NCI-H1417 (cell line): ENCODE measurements around the gene PRKD3.
A peak's percentile ranks its signal among the peaks of the same experiment; 100 is the strongest.

Experiments used
- DNase-seq, 3 experiments: peaks; one replicate each; lab custom pipeline; 2025; lab: John Stamatoyannopoulos, UW

The PRKD3 gene

DNA sequence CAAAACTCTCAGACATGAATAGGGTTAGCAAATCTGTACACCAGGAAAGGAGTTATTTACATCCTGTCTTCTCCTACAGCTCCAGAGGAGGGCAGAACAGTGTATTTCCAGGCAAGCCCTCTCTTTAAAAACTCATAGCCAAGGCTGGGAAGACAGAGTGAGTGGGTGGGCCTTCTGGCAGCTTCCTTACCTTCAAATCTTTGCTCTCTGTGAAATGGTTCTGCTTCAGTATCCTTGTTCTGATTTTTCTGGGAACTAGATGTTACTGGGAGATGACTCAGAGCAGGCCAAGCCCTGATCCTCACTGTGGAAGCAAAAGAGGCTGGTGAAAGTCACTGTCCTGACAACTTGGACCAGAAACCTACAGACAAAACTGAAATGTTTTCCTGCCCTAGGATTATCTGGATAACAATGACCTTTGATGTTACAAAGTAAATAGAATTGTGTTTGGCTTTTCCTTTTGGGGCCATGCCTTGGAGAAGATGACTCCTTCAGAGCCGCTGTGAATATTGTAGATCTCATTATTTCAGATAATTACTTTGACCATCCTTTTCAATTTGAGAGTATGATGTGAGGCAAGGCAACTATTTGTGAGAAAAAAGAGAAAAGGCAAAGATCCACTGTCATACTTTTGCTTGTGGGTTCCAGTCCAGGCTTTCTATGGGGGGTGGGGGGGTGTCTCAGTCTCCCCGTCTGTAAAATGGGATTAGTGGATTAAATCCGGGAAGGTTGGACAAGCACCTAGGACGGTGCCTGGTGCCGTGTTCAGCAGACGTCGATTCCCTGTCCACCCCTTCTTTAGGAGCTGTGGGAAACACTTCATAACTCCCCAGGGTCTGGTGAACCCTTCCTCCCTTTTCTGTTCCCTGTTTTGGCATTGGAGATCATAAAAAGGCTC is 19.2 kb upstream of the PRKD3 start:
- peak in 2 of 3 experiments; percentile 19 to 32 for DNase-seq

DNA sequence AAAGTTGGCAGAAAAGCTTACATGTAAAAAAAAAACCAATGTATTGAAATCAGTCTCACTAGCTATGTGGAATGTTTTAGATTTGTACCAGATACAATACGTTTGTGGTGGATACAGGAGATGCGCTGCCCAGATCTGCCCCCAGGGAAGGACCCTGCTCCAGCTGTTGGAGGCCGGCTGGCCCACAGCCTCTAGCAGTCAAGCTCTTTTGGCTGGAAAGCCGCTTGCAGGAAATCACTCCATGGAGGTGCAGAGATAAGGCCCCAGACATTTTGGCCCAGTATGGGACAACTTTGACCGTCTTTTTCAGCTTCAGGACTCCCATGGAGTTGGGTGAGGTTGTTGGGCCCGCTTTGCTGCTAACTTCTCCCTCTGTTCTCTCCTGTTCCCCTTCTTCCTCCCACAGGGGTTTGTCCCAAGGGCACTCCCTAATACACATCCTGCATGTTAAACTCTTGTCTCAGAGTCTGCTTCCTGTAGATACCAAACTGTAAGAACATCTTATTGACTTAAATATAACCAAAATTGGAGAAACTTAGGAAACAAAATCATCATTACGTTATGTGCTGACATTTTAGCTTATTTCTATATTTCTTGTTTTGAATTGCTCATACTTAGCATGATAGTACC is 18.1 kb upstream of the PRKD3 start:
- DNase-seq = no peak

DNA sequence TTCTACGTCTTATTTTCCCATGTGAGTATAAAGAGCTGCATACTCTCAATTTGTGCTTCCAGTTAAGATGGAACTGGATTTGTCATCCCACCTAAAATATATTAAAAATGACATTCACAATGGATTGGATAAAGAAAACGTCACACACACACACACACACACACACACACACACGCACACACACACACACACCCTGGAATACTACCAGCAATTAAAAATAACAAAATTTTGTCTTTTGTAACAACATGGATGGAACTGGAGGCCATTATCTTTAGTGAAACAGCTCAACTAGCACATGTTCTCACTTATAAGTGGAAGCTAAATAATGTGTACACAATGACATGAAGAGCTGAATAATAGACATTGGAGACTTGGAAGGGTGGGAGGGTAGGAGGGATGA is 16.0 kb upstream of the PRKD3 start:
- peak; percentile 10 to 67 (median 33) for DNase-seq

DNA sequence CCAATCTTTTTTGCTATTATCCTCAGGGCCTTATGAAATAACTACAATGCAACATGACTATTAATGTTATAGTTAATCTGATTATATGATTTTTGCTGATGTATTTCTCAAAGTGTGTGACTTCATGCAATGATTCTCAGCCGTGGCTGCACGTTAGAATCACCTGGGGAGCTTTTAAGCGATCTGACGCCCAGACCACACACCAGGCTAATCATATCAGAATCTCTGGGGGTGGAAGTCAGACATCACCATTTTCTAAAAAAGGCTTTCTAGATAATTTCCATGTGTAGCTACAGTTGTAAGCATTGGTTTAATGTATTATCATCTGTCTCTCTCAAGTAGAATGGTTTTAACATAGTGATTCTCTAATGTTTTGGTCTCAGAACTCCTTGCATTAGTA is 14.3 kb upstream of the PRKD3 start:
- no peak for DNase-seq

DNA sequence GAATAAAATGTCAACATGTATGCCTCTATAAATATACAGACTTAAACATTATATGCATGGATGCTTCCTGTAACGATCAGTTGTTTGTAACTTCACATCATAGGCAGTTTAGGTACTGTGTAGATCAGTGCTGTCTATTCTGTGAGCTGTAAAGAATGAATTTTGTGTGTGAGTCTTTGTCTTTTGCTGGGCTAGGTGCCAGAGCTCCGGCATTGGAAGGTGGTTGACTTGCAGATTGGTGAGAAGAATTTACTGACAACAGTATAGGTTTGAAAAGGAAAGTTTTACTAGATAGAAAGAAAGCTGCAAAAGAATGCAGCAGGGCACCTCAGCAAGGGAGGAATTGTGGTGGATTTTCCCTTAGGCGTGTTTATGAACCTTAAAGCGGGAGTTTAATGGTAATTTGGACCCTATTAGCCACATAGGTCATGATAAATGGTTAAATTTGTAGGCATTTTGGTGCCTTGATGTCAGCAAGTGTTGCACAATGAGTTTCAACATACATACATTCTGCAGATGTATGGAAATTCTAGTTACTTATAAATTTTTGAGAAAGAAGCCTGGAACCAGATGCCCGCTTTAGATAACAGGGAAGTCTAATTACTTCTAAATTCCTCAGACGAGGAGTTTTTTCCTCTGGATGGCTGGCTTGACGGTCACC is 13.1 kb upstream of the PRKD3 start:
- DNase-seq = peak in 1 of 3 experiments; percentile 39

DNA sequence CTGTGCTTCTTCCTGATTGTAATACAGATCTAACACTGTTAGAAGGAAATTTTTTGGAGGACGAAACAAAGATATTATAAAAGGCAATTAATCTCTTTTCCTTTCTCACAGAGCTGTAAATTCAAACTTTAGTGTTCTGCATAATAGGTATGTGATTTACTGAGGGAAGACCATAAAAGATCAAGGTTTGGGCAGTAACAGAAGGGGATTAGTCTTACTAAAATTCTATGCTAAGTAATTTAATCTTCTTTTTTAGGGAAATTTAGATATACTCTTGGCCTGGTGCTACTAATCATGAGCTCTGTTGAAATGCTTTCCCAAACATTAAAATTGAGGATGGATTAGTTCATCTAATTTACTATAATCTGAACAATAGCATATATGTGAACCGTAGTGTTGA is 11.0 kb upstream of the PRKD3 start:
- DNase-seq = no peak

DNA sequence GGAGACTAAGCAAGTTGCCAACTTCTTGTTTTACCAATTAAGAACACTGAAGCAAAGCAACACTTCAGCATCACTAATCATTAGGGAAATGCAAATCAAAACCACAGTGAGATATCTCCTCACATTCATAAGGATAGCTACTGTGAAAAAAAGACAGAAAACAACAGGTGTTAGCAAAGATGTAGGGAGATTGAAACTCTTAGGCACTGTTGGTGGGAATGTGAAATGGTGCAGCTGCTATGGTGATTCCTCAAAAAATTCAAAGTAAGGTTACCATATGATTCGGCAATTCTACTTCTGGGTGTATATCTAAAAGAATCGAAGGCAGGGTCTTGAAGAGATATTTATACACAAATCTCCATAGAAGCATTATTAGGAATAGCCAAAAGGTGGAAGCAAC is 8.6 kb upstream of the PRKD3 start:
- DNase-seq = no peak

DNA sequence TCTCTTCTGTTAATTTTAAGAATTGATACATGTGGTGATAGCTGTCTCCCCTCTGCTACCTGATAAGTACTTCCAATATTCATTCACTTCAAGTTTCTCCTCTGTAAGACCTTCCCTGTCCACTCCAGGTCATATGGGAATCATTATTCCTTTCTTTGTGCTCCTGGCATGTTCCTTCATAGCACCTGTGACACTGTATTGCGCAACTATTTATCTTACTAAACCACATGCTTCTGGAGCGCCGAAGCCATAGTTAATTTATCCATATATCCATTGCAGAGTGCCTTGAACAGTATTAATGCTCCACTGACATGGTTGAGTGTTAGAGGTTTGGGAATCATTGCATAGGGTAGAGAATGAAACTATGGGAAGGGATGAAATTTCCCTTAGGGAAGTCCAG is 7.9 kb upstream of the PRKD3 start:
- no peak for DNase-seq

DNA sequence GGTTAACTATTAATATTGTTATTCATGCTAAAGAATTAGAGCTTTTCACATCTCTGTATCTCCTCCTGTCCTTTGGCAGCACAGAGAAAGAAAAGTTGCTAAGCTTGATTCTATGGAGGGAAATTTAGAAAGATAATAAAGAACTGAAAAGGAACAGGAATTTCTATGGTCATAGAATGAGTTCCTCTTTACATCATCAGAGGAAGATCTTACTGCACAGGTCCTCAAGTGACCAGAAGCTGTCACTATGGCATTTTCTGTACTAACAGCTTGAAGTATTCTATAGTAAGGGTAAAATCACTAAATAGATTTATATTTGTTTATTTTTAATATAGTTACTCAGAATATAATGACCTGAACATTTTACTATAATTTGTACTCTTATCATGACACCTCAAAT is 6.0 kb upstream of the PRKD3 start:
- no peak for DNase-seq

DNA sequence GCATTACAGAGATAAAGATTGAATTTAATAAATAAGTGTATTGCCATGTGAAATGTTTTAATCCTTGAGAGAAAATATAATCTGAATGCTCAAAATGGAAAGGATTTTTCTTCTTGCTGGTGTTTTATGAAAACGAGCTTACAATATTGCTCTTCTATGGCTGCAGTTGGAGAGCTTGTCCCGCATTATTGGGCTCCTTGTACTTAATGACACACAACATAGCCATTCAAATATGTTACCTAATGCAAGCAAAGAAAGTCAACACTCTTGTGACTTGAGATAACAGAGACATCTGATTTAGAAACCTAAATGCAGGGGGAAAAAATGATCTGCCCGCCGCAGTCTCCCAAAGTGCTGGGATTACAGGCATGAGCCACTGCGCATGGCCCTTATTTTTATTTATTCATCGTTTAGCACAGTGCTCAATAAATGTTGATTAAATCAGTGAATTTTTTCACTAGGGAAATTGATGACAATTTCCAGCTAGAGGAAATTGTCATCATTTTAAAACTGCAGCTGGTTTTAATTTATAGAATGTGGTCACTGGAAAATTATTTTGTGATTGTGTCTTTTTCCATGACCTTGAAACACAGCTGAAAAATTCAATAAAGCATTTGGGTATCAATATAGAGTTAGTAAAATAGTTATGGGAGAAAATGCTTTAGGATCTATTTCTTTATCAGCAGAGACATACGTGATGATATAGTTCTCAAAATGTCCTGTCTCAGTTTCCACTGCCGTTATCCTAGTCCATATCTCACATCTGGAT is 2.4 kb upstream of the PRKD3 start:
- DNase-seq = no peak

DNA sequence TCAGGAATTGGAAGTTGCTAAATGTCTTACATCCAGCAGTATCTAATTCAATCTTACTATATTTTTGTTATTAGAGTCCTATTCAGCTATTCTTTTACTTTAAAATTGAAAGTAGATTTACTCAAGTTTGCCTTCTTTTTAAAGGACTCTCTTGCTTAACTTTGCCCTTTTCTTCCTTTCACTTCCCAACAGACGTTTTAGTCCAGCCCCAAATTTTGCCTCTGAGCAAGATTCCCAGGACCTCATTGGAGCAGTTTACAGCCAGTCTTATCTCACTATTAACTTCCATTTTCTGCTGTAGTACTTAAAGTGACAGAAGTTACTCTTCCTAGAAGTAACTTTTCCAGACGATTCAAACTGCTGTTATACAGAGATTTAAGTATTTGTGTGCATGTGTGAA is 1.7 kb upstream of the PRKD3 start:
- no peak for DNase-seq

DNA sequence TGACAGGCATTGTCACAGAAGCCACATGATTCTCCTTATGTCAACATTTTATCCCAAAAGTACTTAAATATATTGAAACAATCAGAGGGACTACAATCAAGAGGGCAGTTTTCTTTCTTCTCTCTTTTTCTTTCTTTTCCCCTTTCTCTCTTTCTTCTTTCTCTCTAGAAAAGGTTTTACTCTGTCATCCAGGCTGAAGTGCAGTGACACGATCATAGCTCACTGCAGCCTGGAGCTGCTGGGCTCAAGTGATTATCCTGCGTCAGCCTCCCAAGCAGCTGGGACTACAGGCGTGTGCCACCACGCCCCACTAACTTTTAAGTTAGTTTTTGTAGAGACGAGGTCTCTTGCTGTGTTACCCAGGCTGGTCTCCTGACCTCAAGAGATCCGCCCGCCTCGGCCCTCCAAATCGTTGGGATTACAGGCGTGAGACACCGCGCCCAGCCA is 1.0 kb upstream of the PRKD3 start:
- DNase-seq = no peak

DNA sequence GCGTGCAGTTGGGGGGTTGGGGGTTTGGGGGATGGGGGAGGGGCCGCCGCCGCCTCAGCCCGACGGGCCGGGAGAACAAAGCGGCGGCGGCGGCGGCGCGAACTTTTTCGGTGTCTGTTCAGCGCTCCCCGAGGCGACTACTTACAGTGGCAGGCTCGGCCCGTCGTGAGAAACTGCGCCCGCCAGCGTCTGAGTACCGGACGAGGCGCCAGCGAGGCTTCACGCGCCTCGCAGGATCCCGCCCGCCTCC is 172 bp downstream of the PRKD3 start:
- no peak for DNase-seq

DNA sequence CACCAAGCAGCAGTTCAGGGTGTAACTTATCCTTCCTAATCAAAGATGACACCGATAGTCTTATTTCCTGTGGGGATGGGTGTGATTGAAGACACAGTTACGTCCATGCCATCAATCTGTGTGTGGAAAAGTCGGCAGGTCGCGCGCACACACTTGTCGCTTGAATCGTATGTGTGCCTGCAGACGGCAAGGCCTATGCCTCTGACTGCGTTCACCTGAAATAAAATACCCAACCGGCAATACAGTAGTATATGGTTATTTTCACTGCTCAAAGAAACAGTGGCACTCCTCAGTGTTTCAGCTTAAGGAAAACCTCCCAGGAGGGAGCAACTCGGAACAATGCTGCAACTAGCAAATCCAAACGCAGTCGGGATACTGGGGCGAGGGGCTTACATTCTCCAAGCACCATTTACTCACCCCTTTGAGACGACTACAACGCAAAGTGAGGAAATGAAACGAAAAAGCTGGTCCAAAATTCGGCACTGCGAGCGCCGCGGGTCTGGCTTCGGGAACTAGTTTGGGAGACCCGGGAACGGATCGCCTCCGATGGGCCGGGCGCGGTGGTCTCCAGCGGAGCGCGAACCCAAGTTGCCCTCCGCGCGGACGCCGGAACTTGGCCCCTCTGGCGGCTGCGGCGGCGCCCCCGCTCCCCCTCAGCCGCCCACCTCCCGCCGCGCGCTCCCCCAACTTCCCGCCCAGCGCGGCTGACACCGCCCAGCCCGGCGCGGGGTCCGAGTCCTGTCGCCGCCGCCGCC is 675 bp downstream of the PRKD3 start:
- DNase-seq = peak; percentile 51 to 74 (median 65)

DNA sequence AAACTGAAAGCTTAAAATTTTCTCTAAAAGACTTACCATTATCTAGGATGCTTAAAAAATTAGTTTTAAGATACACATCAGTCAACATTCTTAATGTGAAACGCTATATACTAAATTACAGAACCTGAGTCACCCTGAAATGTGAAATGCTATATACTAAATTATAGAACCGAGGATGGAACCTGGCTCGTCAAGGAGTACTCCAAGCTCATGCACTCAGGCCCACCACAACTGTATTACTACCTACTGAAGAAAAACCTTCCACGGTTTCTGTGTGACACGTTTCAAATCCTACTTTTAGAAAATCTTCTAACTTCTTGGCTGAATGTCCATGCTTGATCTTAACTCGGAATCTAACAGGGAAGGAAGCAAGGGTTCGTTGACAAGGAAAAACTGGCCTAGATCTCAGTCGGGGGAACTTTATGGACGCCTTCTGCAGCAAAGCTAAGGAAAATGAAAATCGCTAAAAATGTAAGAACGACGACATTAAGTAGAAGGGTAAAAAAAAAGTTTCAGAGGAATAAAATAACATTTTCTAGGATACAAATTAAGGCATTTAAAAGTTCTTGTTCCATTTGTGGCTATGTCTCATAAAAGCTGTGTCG is 1.4 kb downstream of the PRKD3 start:
- DNase-seq = no peak

DNA sequence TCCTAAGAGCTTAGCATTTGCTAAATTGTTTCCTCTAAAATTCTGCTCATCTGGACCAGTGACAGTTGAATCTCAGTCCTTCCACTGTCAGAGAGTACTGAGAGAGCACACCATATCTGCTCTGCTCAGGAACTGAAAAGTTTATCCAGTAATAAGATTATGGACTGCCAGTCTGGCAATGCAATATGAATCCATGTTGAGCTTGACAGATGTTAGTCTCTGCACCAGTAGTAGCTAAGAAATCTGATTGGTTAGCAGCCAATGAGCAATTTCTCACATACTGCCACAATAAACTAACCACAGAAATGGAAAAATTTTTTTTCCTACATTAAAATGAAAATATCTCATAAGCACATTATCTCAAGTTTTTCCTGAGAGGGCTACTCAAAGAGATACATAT is 2.3 kb downstream of the PRKD3 start:
- no peak for DNase-seq

DNA sequence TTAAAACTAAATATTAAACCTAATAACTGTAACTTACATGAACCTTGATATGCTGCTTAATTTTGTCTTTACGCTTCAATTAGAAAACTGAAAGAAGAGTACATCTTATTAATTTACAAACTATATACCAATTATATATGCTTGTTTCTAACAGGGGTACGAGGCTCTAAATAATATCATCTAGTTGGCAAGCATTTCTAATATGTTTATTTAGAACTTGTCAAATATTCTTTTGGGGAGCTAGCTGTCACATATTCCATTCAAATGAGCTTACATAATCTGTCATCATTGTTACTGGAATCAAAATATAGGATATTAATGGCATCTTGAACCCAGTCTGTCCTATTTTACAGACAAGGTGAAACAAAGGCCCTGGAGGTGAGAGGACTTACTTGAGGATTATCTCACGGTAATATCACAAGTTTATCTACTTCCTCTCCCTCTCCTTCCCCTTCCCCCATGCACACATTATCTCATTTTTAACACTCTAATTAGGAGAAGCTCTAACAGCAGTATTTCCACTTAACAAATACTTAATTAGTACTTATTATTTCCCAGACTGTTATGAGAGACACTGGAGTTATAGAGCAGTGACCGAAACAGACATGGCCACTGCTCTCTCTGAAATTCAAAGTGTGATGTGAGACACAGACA is 3.5 kb downstream of the PRKD3 start:
- DNase-seq = peak in 1 of 3 experiments; percentile 28

DNA sequence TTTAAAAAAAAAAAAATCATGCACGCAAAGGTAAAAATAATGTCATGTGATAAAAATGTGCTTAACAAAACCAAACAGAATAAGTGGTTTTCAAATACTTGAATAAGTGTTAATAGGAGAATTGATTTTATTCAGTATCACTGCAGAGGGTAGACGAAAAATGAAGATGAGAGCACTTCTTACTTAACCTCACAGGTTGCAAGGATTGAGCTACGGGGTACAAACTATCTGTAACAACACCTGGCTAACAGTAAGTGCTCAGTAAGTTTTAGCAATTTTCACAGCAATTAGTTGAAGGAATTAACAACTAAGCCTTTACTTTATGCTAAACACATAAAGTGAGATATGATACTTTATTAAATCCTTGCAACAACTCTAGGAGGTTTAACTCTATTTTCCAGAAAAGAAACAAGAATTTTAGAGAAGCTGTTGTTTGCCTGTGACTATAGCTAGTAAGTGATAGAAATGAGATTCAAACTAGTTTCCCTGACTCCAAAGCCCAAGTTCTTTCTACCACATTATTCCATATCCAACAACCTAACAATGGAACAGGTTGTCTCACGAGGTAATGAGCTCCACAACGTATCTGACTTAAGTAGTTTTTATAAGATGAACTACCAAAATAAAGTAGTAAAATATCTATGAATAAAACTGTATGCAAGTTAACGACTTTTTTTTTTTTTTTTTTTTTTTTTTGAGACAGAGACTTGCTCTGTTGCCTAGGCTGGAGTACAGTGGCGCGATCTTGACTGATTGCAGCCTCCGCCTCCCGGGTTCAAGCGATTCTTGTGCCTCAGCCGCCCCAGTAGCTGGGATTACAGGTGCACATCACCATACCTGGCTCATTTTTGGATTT is 4.7 kb downstream of the PRKD3 start:
- DNase-seq = no peak

DNA sequence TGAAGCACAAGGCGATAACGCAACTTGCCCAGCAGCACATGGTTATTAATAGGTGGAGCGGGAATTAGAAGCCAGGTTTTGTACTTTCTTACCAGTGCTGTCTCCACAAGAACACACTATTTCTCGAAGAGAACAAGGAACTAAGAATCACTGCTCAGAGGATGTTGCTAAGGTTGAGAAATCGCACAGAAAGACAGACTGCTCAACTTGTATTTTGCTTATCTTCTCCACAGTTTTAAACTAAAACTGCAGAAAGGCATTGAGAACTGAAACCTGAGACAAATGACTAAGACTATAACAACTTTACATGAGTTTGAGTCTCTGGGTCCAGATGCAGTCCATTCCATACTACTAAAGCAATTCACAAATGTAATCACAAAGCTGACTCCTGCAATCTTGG is 6.2 kb downstream of the PRKD3 start:
- DNase-seq = no peak

DNA sequence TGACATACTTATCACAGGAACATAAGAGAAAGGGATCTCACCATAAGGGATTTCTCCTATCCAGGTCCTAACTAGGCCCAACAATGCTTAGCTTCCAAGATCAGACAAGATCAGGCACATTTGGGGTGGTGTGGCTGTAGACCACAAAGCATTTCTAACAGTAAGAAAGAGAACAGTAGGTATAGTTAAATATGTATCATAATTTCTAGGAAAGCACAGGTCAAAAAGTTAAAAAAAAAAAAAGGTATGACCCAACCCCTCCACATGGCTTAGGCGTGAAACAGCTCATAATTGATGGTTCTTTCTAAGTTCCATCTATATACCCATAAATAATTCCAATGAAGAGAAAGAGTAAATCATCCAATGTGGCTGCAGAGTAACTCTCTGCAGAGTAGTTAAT is 6.9 kb downstream of the PRKD3 start:
- no peak for DNase-seq
